Activated effector memory CD4-positive, alpha-beta T cell treated with Interleukin-2 at 50 U/mL for 16 hours (primary cell): ENCODE results near the gene SCCPDH.

ENCODE experiments used
- DNase-seq: peaks from one replicate; pipeline ENCODE4 v3.0.0-alpha.2; 2020

SCCPDH gene

GRCh38 chr1:246786606-246787238, 62.5 kb downstream of the SCCPDH start:
- DNase-seq: no peak

- DNase-seq: no peak
These were observed 63.7 kb downstream of the SCCPDH start for GRCh38 chr1:246787781-246788513.

- no peak for DNase-seq
These were observed 64.7 kb downstream of the SCCPDH start for GRCh38 chr1:246788895-246789338.

GRCh38 chr1:246789454-246790339, 65.5 kb downstream of the SCCPDH start:
- no peak for DNase-seq

GRCh38 chr1:246790364-246790763, 66.2 kb downstream of the SCCPDH start:
- DNase-seq: no peak

- no peak for DNase-seq
These were observed 66.6 kb downstream of the SCCPDH start for GRCh38 chr1:246790833-246791232.

- no peak for DNase-seq
These were observed 67.2 kb downstream of the SCCPDH start for GRCh38 chr1:246791303-246791918.

GRCh38 chr1:246792603-246793002, 68.4 kb downstream of the SCCPDH start:
- no peak for DNase-seq

- DNase-seq: no peak
These were observed 69.2 kb downstream of the SCCPDH start for GRCh38 chr1:246793356-246793896.

- DNase-seq: no peak
These were observed 70.0 kb downstream of the SCCPDH start for GRCh38 chr1:246794048-246794827.

GRCh38 chr1:246794828-246795671, 70.8 kb downstream of the SCCPDH start:
- no peak for DNase-seq

GRCh38 chr1:246795906-246796694, 71.9 kb downstream of the SCCPDH start:
- no peak for DNase-seq

- DNase-seq: no peak
These were observed 72.9 kb downstream of the SCCPDH start for GRCh38 chr1:246797157-246797556.

GRCh38 chr1:246797597-246797996, 73.4 kb downstream of the SCCPDH start:
- DNase-seq: no peak

GRCh38 chr1:246798107-246798506, 73.9 kb downstream of the SCCPDH start:
- DNase-seq: no peak

GRCh38 chr1:246798606-246799496, 74.6 kb downstream of the SCCPDH start:
- DNase-seq: no peak

- DNase-seq: no peak
These were observed 76.1 kb downstream of the SCCPDH start for GRCh38 chr1:246800356-246800755.

- DNase-seq: no peak
These were observed 76.5 kb downstream of the SCCPDH start for GRCh38 chr1:246800756-246801155.
